Activated CD8-positive, alpha-beta memory T cell treated with anti-CD3 and anti-CD28 coated beads, Interleukin-2, amount 10 ng/mL, durations not matched to agents 7 days and 5 days (primary cell): ENCODE results near the gene GCSAM. TPM values are rescaled to one million over a fixed set of nuclear protein-coding genes. Genes with fewer than 3 reads are reported as not detected.

Experiments used
- ATAC-seq: fragments of 150-1000 bp; cut with Tn5 transposase; one replicate; pipeline ENCODE4 v1.10.0; 2021; ENCODE audit warnings: moderate library complexity
- CTCF ChIA-PET: fragments of 350-600 bp; sonication (Branson Sonifier 250); formaldehyde crosslinking; loops from one replicate; lab custom pipeline; 2021; ENCODE audit warnings: antibody characterized with exemption; lab: Charles Lee
- DNase-seq: peaks from one replicate; pipeline ENCODE4 v3.0.0-alpha.2; 2020
- H3K27ac Mint-ChIP-seq: one replicate; pipeline ENCODE4 v1.8.0; 2021; ENCODE audit warnings: mild to moderate bottlenecking, mixed read lengths
- H3K27me3 Mint-ChIP-seq: one replicate; pipeline ENCODE4 v1.8.0; 2021; ENCODE audit warnings: mixed read lengths
- H3K36me3 Mint-ChIP-seq: one replicate; pipeline ENCODE4 v1.8.0; 2021; ENCODE audit warnings: mild to moderate bottlenecking, mixed read lengths
- H3K4me1 Mint-ChIP-seq: one replicate; pipeline ENCODE4 v1.8.0; 2021; ENCODE audit warnings: mixed read lengths
- H3K4me3 Mint-ChIP-seq: one replicate; pipeline ENCODE4 v1.8.0; 2021; ENCODE audit warnings: mild to moderate bottlenecking, moderate library complexity, mixed read lengths
- H3K9me3 Mint-ChIP-seq: one replicate; pipeline ENCODE4 v1.8.0; 2022; ENCODE audit warnings: low read depth, mixed read lengths
- total RNA-seq, 2 experiments: library from RNA; stranded (reverse); gene quantifications; one replicate each; pipeline ENCODE4 v1.2.3, GENCODE V29; 2021

GCSAM gene
- 1 to 10 TPM; 8.6 to 9.5 TPM for total RNA-seq

- H3K27me3 Mint-ChIP-seq, result no peaks in the 10 kb centered on the region
- DNase-seq (peak; percentile 79), ATAC-seq (peak; percentile 87)
- peak within 1 kb of the TSS; percentile 97 for H3K4me3 Mint-ChIP-seq
- H3K4me1 Mint-ChIP-seq, result peaks cover 69% of the 10 kb centered on the region
- CTCF ChIA-PET, result interaction anchor here (1.0 to 1.4 kb wide), 2 partner anchors 21 to 119 kb away, joined by 3 to 5 read pairs; no protein-coding TSS in a partner anchor
- peaks cover 8% of the 10 kb centered on the region for H3K36me3 Mint-ChIP-seq
- H3K27ac Mint-ChIP-seq, result peak within 1 kb of the TSS; percentile 95
- no peaks in the 10 kb centered on the region for H3K9me3 Mint-ChIP-seq
Observed at GRCh38 chr3:112132975-112133448, at the start of gene GCSAM. TSS of gene GCSAM (minus strand) at chr3:112133248. CDS start at chr3:112133120, 128 bp downstream.

DNA sequence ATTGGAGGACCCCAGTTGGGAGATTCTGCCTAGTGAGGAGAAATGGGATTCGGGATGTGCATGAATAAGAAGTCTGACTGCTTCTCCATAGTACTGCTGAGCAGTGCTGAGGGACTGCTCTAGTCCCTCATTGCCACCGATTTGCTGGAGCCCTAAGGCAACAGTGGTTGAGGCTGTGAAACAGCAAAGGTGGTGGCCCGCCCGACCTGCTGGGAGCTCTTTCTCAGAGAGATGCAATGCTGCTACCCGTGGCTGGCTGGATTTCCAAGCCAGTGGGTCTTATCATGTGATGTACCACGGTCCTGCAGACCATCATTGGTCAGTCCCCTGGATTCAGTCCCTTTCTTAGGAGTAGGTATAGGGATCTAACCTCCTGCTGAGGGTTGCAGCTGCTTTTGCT, 42.6 kb upstream of the GCSAM start:
- DNase-seq, result no peak
- Mint-ChIP-seq H3K36me3 (no peaks in the 10 kb centered on the region), H3K4me3 (no peak overlapping the region), H3K9me3 (no peaks in the 10 kb centered on the region), H3K27ac (no peak overlapping the region), H3K4me1 (no peaks in the 10 kb centered on the region), H3K27me3 (peaks cover 5% of the 10 kb centered on the region)
- CTCF ChIA-PET, result no interaction called here
- ATAC-seq, result no peak

DNA sequence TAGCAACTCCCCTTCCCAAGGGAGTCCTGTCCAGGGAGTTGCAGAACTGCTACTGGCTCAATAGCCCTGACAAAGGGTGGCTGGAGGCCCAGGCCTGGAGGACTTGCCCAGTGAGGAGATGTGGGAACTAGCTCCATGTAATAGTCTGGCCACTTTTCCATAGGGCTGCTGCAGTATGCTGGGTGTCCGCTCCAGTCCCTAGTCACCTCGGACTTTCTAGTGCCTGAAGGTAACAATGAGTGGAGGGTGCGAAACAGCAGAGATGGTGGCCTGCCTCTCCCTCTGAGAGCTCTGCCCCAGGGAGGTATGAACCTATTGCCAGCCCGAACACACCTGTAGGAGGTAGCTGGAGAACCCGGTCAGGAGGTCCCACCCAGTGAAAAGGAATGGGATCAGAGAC, 42.0 kb upstream of the GCSAM start:
- Mint-ChIP-seq H3K4me1 (no peaks in the 10 kb centered on the region), H3K36me3 (no peaks in the 10 kb centered on the region), H3K27me3 (peaks cover 5% of the 10 kb centered on the region), H3K4me3 (no peak overlapping the region), H3K27ac (no peak overlapping the region), H3K9me3 (no peaks in the 10 kb centered on the region)
- DNase-seq, result no peak
- ATAC-seq, result no peak
- CTCF ChIA-PET, result no interaction called here

DNA sequence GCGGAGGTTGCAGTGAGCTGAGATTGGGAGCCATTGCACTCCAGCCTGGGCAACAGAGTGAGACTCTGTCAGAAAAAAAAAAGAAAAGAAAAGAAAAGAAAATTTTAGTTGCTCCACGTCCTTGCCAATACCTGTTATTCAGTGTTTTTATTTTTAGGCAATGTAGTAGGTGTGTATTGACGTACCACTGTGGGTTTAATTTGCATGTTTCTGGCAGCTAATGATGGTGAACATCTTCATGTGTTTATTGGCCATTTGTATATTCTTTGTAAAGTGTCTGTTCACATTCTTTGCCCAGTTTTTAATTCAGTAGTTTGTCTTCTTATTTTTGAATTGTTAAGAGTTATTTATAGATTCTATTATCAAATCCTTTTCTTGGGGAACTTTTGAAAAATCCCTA, 38.1 kb upstream of the GCSAM start:
- H3K9me3 Mint-ChIP-seq, result peaks cover 2% of the 10 kb centered on the region

DNA sequence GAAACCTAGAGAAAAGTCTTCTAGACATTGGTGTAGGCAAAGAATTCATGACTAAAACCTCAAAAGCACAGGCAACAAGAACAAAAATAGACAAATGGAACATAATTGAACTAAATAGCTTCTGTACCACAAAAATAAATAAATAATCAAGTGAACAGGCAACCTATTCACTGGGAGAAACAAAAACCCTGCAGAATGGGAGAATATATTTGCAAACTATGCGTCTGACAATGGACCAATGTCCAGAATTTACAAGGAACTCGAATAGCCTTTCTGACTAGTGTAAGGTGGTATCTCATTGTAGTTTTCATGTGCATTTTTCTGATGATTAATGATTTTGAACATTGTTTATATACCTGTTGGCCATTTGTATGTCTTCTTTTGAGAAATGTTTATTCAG, 37.0 kb upstream of the GCSAM start:
- peaks cover 2% of the 10 kb centered on the region for H3K27me3 Mint-ChIP-seq
- H3K9me3 Mint-ChIP-seq, result peaks cover 3% of the 10 kb centered on the region
- peaks cover 1% of the 10 kb centered on the region for H3K36me3 Mint-ChIP-seq
- DNase-seq, result no peak
- CTCF ChIA-PET, result no interaction called here
- no peak overlapping the region for H3K27ac Mint-ChIP-seq
- H3K4me3 Mint-ChIP-seq, result no peak overlapping the region
- H3K4me1 Mint-ChIP-seq, result no peaks in the 10 kb centered on the region
- no peak for ATAC-seq

More for the DNA sequence above, 38.1 kb upstream of the GCSAM start:
- Mint-ChIP-seq H3K4me3 (no peak overlapping the region), H3K4me1 (no peaks in the 10 kb centered on the region), H3K36me3 (peaks cover 1% of the 10 kb centered on the region), H3K27ac (no peak overlapping the region), H3K27me3 (peaks cover 2% of the 10 kb centered on the region)
- DNase-seq (no peak), ATAC-seq (no peak)
- CTCF ChIA-PET, result no interaction called here

GRCh38 chr3:112167758-112168157, 34.7 kb upstream of the GCSAM start:
- H3K4me3 Mint-ChIP-seq, result no peak overlapping the region
- peaks cover 1% of the 10 kb centered on the region for H3K36me3 Mint-ChIP-seq
- H3K9me3 Mint-ChIP-seq, result peaks cover 3% of the 10 kb centered on the region
- H3K27me3 Mint-ChIP-seq, result peaks cover 2% of the 10 kb centered on the region
- no peaks in the 10 kb centered on the region for H3K4me1 Mint-ChIP-seq
- DNase-seq, result no peak
- H3K27ac Mint-ChIP-seq, result no peak overlapping the region
- CTCF ChIA-PET, result no interaction called here
- ATAC-seq, result no peak

- DNase-seq (no peak), ATAC-seq (no peak)
- no peaks in the 10 kb centered on the region for H3K27me3 Mint-ChIP-seq
- H3K27ac Mint-ChIP-seq, result no peak overlapping the region
- no peak overlapping the region for H3K4me3 Mint-ChIP-seq
- peaks cover 11% of the 10 kb centered on the region for H3K9me3 Mint-ChIP-seq
- H3K4me1 Mint-ChIP-seq, result no peaks in the 10 kb centered on the region
- H3K36me3 Mint-ChIP-seq, result peaks cover 16% of the 10 kb centered on the region
- CTCF ChIA-PET, result no interaction called here
Observed at GRCh38 chr3:112149136-112149535, 16.1 kb upstream of the GCSAM start.

DNA sequence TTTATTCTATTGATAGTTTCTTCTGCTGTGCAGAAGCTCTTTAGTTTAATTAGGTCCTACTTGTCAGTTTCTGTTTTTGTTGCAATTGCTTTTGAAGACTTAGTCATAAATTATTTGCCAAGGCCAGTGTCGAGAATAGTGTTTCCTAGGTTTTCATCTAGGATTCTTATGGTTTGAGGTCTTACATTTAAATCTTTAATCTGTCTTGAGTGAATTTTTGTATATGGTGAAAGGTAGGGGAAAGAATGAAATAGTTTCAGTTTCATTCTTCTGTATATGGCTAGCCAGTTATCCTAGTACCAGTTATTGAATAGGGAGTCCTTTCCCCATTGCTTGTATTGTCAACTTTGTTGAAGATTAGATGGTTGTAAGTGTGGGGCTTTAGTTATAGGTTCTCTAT, 10.6 kb upstream of the GCSAM start:
- H3K27ac Mint-ChIP-seq, result peak overlapping the region; percentile 83
- peaks cover 12% of the 10 kb centered on the region for H3K9me3 Mint-ChIP-seq
- DNase-seq (no peak), ATAC-seq (peak; percentile 82)
- no peaks in the 10 kb centered on the region for H3K27me3 Mint-ChIP-seq
- peak overlapping the region; percentile 48 for H3K4me3 Mint-ChIP-seq
- CTCF ChIA-PET, result no interaction called here
- H3K4me1 Mint-ChIP-seq, result peaks cover 9% of the 10 kb centered on the region
- peaks cover 25% of the 10 kb centered on the region for H3K36me3 Mint-ChIP-seq

DNA sequence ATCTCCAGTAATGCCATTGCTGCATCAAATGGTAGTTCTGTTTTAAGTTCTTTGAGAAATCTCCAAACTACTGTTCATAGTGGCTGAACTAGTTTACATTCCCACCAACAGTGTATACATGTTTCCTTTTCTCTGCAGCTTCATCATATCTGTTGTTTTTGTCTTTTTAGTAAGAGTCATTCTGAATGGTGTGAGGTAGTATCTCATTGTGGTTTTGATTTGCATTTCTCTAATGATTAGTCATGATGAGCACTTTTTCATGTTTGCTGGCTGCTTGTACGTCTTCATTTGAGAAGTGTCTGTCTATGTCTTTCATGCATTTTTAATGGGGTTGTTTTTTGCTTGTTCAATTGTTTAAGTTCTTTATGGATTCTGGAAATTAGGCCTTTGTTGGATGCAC, 10.2 kb upstream of the GCSAM start:
- no peaks in the 10 kb centered on the region for H3K27me3 Mint-ChIP-seq
- no peak for DNase-seq
- peak overlapping the region; percentile 83 for H3K27ac Mint-ChIP-seq
- CTCF ChIA-PET, result no interaction called here
- ATAC-seq, result peak; percentile 78
- H3K36me3 Mint-ChIP-seq, result peaks cover 25% of the 10 kb centered on the region
- peaks cover 12% of the 10 kb centered on the region for H3K9me3 Mint-ChIP-seq
- H3K4me1 Mint-ChIP-seq, result peaks cover 9% of the 10 kb centered on the region
- H3K4me3 Mint-ChIP-seq, result peak overlapping the region; percentile 48

DNA sequence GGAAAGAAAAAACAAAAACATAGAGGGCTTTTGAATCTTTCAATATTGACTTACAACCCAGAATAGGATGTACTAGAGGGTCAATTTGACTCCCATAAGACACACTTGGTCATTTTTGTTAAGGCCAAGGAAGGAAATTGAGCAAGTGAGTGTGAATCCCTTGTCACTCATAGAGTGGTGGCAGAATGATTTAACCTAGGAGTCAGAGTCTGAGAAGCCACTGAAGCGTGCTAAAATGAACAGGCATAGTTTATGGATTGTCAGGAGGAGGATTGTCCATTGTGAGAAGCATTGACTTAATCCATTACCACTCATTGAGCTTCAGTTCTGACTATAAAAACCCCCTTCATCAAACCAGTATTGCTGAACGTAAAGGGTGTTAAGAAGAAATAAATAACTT, 8.2 kb upstream of the GCSAM start:
- peaks cover 18% of the 10 kb centered on the region for H3K36me3 Mint-ChIP-seq
- no peak overlapping the region for H3K4me3 Mint-ChIP-seq
- peaks cover 11% of the 10 kb centered on the region for H3K4me1 Mint-ChIP-seq
- no peak overlapping the region for H3K27ac Mint-ChIP-seq
- peaks cover 1% of the 10 kb centered on the region for H3K9me3 Mint-ChIP-seq
- DNase-seq (no peak), ATAC-seq (no peak)
- CTCF ChIA-PET, result no interaction called here
- no peaks in the 10 kb centered on the region for H3K27me3 Mint-ChIP-seq

GRCh38 chr3:112140584-112140983, 7.5 kb upstream of the GCSAM start:
- DNase-seq (no peak), ATAC-seq (no peak)
- no peaks in the 10 kb centered on the region for H3K27me3 Mint-ChIP-seq
- peaks cover 13% of the 10 kb centered on the region for H3K36me3 Mint-ChIP-seq
- peaks cover 1% of the 10 kb centered on the region for H3K9me3 Mint-ChIP-seq
- CTCF ChIA-PET, result interaction anchor here (1.8 to 2.9 kb wide), 3 partner anchors 22 to 163 kb away, joined by 5 to 19 read pairs (median 7); no protein-coding TSS in a partner anchor
- H3K27ac Mint-ChIP-seq, result no peak overlapping the region
- no peak overlapping the region for H3K4me3 Mint-ChIP-seq
- H3K4me1 Mint-ChIP-seq, result peaks cover 16% of the 10 kb centered on the region

- DNase-seq (no peak), ATAC-seq (no peak)
- Mint-ChIP-seq H3K27ac (no peak overlapping the region), H3K36me3 (peaks cover 3% of the 10 kb centered on the region), H3K27me3 (no peaks in the 10 kb centered on the region), H3K4me1 (peaks cover 30% of the 10 kb centered on the region), H3K4me3 (no peak overlapping the region), H3K9me3 (peaks cover 1% of the 10 kb centered on the region)
- CTCF ChIA-PET, result interaction anchor here (1.1 to 3.1 kb wide), 10 partner anchors 9 to 394 kb away, joined by 3 to 19 read pairs (median 4); partner anchors contain the start of gene SLC9C1
Observed at GRCh38 chr3:112138219-112138969, 5.3 kb upstream of the GCSAM start.

DNA sequence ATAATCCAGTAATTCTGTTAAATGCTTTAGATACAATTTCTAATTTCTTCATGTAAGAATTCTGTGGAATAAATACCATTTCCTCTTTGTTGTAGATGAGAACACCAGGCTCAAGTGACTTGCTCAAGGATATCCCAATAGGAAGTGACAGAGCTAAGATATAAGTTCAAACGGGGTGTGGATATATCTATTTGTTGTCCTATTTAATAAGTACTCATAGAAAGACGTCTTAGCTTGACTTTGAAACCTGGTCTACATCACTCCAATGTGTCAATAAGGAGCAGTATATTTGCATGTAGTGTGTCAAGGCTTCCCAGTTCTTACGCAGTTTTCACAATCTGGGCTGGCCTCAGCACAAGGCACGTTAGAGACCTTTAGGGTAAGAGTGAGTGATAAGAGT, 4.7 kb upstream of the GCSAM start:
- Mint-ChIP-seq H3K27me3 (no peaks in the 10 kb centered on the region), H3K36me3 (peaks cover 2% of the 10 kb centered on the region), H3K4me1 (peaks cover 33% of the 10 kb centered on the region), H3K4me3 (no peak overlapping the region), H3K9me3 (no peaks in the 10 kb centered on the region), H3K27ac (no peak overlapping the region)
- DNase-seq, result no peak
- CTCF ChIA-PET, result interaction anchor here (0.6 to 3.1 kb wide), 10 partner anchors 9 to 383 kb away, joined by 3 to 19 read pairs (median 4); partner anchors contain the start of genes CD200 and SLC9C1
- no peak for ATAC-seq
